Upper lobe of right lung (tissue), 1 donor: Measurements from ENCODE around the gene DRGX. TPM values are rescaled to one million over a fixed set of nuclear protein-coding genes. Genes with fewer than 3 reads are reported as not detected.

ENCODE experiments used
- ATAC-seq: fragments of 200-7000 bp; cut with Tn5 transposase; one replicate; pipeline ENCODE4 v1.9.1; 2020; ENCODE audit warnings: mild to moderate bottlenecking, moderate library complexity
- DNase-seq: peaks from one replicate; pipeline ENCODE4 v3.0.0-alpha.2; 2020
- H3K27ac ChIP-seq: fragments of 200-600 bp; one replicate; pipeline ENCODE4 v1.8.0; 2022
- H3K27me3 ChIP-seq: fragments of 200-600 bp; one replicate; pipeline ENCODE4 v1.8.0; 2022; ENCODE audit warnings: mild to moderate bottlenecking
- H3K36me3 ChIP-seq: fragments of 200-600 bp; one replicate; pipeline ENCODE4 v1.8.0; 2022
- H3K4me1 ChIP-seq: fragments of 200-600 bp; one replicate; pipeline ENCODE4 v1.8.0; 2022
- H3K4me3 ChIP-seq: fragments of 200-600 bp; one replicate; pipeline ENCODE4 v1.8.0; 2022; ENCODE audit warnings: mild to moderate bottlenecking
- H3K9me3 ChIP-seq: fragments of 200-600 bp; one replicate; pipeline ENCODE4 v1.8.0; 2022
- CTCF ChIP-seq: fragments of 200-600 bp; IDR thresholded peaks from one replicate; pipeline ENCODE4 v1.8.0; 2022; ENCODE audit warnings: antibody characterized with exemption
- intact Hi-C: fragments of 100-400 bp; cut with DNase I; formaldehyde crosslinking; loops from one replicate; pipeline ENCODE4 v1.11.0; 2022
- total RNA-seq: library from RNA; stranded (reverse); fragmentation: NEBNext Ultra II Directional; extraction: Animal tissue kit (Norgen Biotek cat#: 25700); gene quantifications from one replicate; pipeline ENCODE4 v1.2.1, GENCODE V29; 2021
- donor health status: DM: no; HTN: yes; CAD: no; lungs with severe emphysema.

The DRGX gene
- total RNA-seq, 1 donor from 2014 or later: not detected

DNA sequence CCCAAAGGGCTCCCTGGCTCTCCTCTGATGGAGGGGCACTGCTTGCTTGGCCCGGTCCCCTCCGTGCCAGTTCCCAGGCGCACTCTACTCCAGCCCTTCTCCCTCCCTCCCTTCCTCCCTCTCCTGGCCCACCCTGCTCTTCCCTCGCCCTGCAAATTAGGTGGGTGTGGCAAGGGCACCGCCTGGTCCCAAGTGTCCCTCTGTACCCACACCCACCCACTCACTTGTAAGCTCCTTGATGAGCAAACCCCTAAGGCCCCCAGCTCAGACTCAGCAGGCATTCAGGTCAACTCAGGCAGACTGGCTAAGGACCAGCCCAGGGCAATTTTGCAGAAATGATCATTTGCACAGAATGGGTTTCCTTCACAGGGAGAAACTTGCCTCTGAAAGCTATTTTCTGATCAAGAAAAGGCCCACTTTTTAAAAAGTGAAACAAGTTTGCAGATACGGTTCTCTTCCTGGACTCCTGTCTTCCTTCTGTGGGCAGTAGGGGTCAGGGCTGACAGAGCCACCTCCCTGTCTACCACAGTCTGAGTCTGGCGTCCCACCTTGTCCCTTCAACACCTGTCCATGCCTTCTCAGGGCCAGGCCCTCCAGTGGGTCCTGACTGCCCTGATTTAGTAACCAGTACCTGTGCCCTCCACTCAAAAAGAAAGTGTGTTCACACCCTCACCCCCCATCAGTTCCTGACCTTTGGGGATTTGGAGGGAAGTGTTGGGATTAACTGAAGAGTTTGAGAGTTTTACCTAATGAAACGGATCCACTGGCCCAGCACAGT, 68.7 kb downstream of the DRGX start:
- DNase-seq (no peak), ATAC-seq (no peak)
- no peak for TF ChIP-seq CTCF
- Histone ChIP-seq H3K27ac (no peak overlapping the region), H3K27me3 (no peaks in the 10 kb centered on the region), H3K36me3 (no peaks in the 10 kb centered on the region), H3K4me1 (no peaks in the 10 kb centered on the region), H3K4me3 (no peak overlapping the region), H3K9me3 (no peaks in the 10 kb centered on the region)
- intact Hi-C loops: no loop called here

DNA sequence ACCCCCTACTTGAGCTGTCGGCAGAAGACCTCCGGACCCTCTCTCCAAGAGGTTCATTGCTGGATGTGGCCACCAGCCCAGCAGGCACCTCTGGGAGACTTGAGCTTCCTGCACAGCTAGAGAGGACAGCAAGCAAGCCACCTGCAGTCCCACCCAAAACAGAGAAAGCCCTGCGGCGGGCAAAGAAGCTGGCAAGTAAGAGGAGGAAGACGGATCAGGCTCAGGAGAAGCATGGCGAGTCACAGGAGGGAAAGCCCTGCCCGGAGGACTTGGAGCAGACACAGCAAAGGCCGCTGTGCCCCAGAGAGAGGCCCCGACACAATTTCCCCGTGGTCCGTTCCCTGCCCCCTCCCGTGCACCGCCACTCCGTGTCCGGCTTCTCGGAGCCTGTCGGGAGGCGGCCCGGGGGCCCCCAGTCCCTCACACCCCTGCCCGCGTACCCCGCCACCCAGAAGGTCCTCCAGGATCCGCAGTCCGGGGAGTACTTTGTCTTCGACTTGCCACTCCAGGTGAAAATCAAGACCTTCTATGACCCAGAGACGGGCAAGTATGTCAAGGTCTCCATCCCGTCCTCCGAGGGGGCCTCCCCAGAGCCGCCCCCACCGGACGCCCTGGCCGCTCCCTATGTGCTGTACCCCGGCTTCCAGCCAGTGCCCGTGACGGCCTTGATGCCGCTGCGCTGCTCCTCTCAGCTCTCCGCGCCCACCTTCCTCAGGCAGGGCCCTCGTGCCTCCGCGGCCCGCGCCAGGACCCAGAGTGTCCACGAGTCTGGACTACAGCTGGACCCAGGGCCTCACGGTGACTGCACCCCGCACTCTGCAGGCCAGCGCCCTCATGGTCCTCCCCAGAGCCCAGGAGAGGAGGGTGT, 69.7 kb downstream of the DRGX start:
- Histone ChIP-seq H3K36me3 (no peaks in the 10 kb centered on the region), H3K9me3 (no peaks in the 10 kb centered on the region), H3K27ac (no peak overlapping the region), H3K4me1 (no peaks in the 10 kb centered on the region), H3K4me3 (no peak overlapping the region), H3K27me3 (no peaks in the 10 kb centered on the region)
- intact Hi-C loops: no loop called here
- DNase-seq: no peak
- ATAC-seq: no peak
- no peak for TF ChIP-seq CTCF

- H3K27ac ChIP-seq: no peak overlapping the region
- no peaks in the 10 kb centered on the region for H3K27me3 ChIP-seq
- no peaks in the 10 kb centered on the region for H3K4me1 ChIP-seq
- H3K4me3 ChIP-seq: no peak overlapping the region
- ATAC-seq: no peak
- no peaks in the 10 kb centered on the region for H3K9me3 ChIP-seq
- no peak for TF ChIP-seq CTCF
- no peaks in the 10 kb centered on the region for H3K36me3 ChIP-seq
- no peak for DNase-seq
- intact Hi-C loops: no loop called here
Observed at GRCh38 chr10:49325131-49325915, 70.6 kb downstream of the DRGX start.

GRCh38 chr10:49324711-49325110, 71.2 kb downstream of the DRGX start:
- H3K27ac ChIP-seq: no peak overlapping the region
- intact Hi-C loops: no loop called here
- H3K4me1 ChIP-seq: no peaks in the 10 kb centered on the region
- no peaks in the 10 kb centered on the region for H3K36me3 ChIP-seq
- H3K4me3 ChIP-seq: no peak overlapping the region
- DNase-seq: no peak
- peak; percentile 70 for ATAC-seq
- H3K9me3 ChIP-seq: no peaks in the 10 kb centered on the region
- H3K27me3 ChIP-seq: no peaks in the 10 kb centered on the region
- TF ChIP-seq CTCF: no peak

GRCh38 chr10:49323896-49324270, 72.0 kb downstream of the DRGX start:
- Histone ChIP-seq H3K4me1 (no peaks in the 10 kb centered on the region), H3K27ac (no peak overlapping the region), H3K27me3 (no peaks in the 10 kb centered on the region), H3K9me3 (no peaks in the 10 kb centered on the region), H3K36me3 (no peaks in the 10 kb centered on the region), H3K4me3 (no peak overlapping the region)
- intact Hi-C loops: no loop called here
- ATAC-seq: no peak
- TF ChIP-seq CTCF: no peak
- DNase-seq: no peak
